ENCODE results near the gene MTFMT. TPM values are rescaled to one million over a fixed set of nuclear protein-coding genes. Genes with fewer than 3 reads are reported as not detected.

Gene MTFMT
- total and polyA plus RNA-seq, 2 of the 13 experiments (the other 11 are each of a cell fraction or from before 2014, with no cell fraction given): 9.9 to 23.2 TPM

GRCh38 chr15:65067317-65067644 is 37.8 kb upstream of the MTFMT start:
- POLR2A ChIA-PET: no interaction called here
- no peak for TF ChIP-seq MXI1 (IDR thresholded peaks at IDR 0.05; ENCODE audit: borderline replicate concordance, low read depth, low read length)
- TF ChIP-seq RNF219 (CRISPR knock-in tag; IDR thresholded peaks at IDR 0.05): no peak
- TF ChIP-seq ZNF17 (CRISPR knock-in tag; IDR thresholded peaks at IDR 0.05): no peak
- no peak for TF ChIP-seq MAX (IDR thresholded peaks at IDR 0.05)
- DNase-seq (ENCODE audit: low spot score) (no peak), FAIRE-seq (no peak), ATAC-seq (no peak)
- intact Hi-C loops (cut with micrococcal nuclease; ENCODE audit: unreplicated experiment) (no loop called here), in situ Hi-C loops (cut with HindIII; ENCODE audit: extremely low pct_ligation_motif_present, low pct_unique_long_range_greater_than_20kb) (no loop called here)
- BruUV-seq (replicated peaks): no TSS peak
- Histone ChIP-seq H3K9ac (ENCODE audit: insufficient read depth, low read depth, low read length) (no peak overlapping the region), H3K27ac (ENCODE audit: extremely low read length, insufficient read depth, low read length) (no peak overlapping the region), H3K4me2 (ENCODE audit: low read depth, low read length) (no peak overlapping the region), H3K79me2 (ENCODE audit: insufficient read depth, low read length) (no peaks in the 10 kb centered on the region), H3K9me3 (ENCODE audit: low read length) (no peaks in the 10 kb centered on the region), H3K4me3 (replicated peaks in 1 of 3; ENCODE audit: insufficient read depth in 1 of 3, low read depth in 2 of 3, low read length in 3 of 3) (no peak overlapping the region), H3K36me3 (replicated peaks in 1 of 2; ENCODE audit: control insufficient read depth in 1 of 2, insufficient read depth in 2 of 2, low read length in 2 of 2) (no peaks in the 10 kb centered on the region), H4K20me1 (ENCODE audit: insufficient read depth, low read length) (no peaks in the 10 kb centered on the region), H3K27me3 (ENCODE audit: control insufficient read depth in 1 of 2, insufficient read depth in 2 of 2, low read length in 2 of 2) (peaks cover 1 to 23% of the 10 kb centered on the region in 2 experiments; a peak in 4 of 5 replicates), H2AFZ (ENCODE audit: low read length) (no peak overlapping the region), H3K4me1 (ENCODE audit: insufficient read depth, low read length) (peaks cover 39% of the 10 kb centered on the region)
- CTCF ChIA-PET (ENCODE audit: low intra/inter-chr PET ratio, low total read pairs): no interaction called here
- 53% methylated on average over 7 of the region's 8 CpGs for WGBS (ENCODE audit: low lambda C conversion rate)

- CTCF ChIA-PET (ENCODE audit: low intra/inter-chr PET ratio, low total read pairs): no interaction called here
- 39% methylated on average over 9 of the region's 9 CpGs for whole genome bisulfite sequencing (ENCODE audit: low lambda C conversion rate)
- Histone ChIP-seq H3K79me2 (ENCODE audit: insufficient read depth, low read length) (no peaks in the 10 kb centered on the region), H3K27ac (ENCODE audit: extremely low read length, insufficient read depth, low read length) (no peak overlapping the region), H3K4me2 (ENCODE audit: low read depth, low read length) (no peak overlapping the region), H3K27me3 (ENCODE audit: control insufficient read depth in 1 of 2, insufficient read depth in 2 of 2, low read length in 2 of 2) (peaks cover 1 to 23% of the 10 kb centered on the region in 2 experiments; a peak in 4 of 5 replicates), H3K9ac (ENCODE audit: insufficient read depth, low read depth, low read length) (no peak overlapping the region), H3K36me3 (replicated peaks in 1 of 2; ENCODE audit: control insufficient read depth in 1 of 2, insufficient read depth in 2 of 2, low read length in 2 of 2) (no peaks in the 10 kb centered on the region), H4K20me1 (ENCODE audit: insufficient read depth, low read length) (no peaks in the 10 kb centered on the region), H3K4me1 (ENCODE audit: insufficient read depth, low read length) (peaks cover 44% of the 10 kb centered on the region), H3K9me3 (ENCODE audit: low read length) (no peaks in the 10 kb centered on the region), H3K4me3 (replicated peaks in 1 of 3; ENCODE audit: insufficient read depth in 1 of 3, low read depth in 2 of 3, low read length in 3 of 3) (no peak overlapping the region), H2AFZ (ENCODE audit: low read length) (no peak overlapping the region)
- BruUV-seq (replicated peaks): no TSS peak
- DNase-seq (ENCODE audit: low spot score): no peak
- in situ Hi-C loops (cut with HindIII; ENCODE audit: extremely low pct_ligation_motif_present, low pct_unique_long_range_greater_than_20kb) (no loop called here), intact Hi-C loops (cut with micrococcal nuclease; ENCODE audit: unreplicated experiment) (no loop called here)
- POLR2A ChIA-PET: no interaction called here
- no peak for FAIRE-seq
- no peak for ATAC-seq
- TF ChIP-seq HNRNPUL1 (IDR thresholded peaks at IDR 0.05; ENCODE audit: low read depth, low read length) (no peak), GABPA (IDR thresholded peaks at IDR 0.05; ENCODE audit: low read depth, low read length) (no peak), GABPA (CRISPR knock-in tag; IDR thresholded peaks at IDR 0.05; ENCODE audit: low read depth) (no peak), ELF4 (CRISPR knock-in tag; IDR thresholded peaks at IDR 0.05; ENCODE audit: borderline replicate concordance) (no peak), TFDP2 (CRISPR knock-in tag; IDR thresholded peaks at IDR 0.05) (no peak), SMC3 (IDR thresholded peaks at IDR 0.05; ENCODE audit: low read length) (no peak), ZNF569 (CRISPR knock-in tag; IDR thresholded peaks at IDR 0.05; ENCODE audit: borderline replicate concordance) (no peak), NFYB (CRISPR knock-in tag; IDR thresholded peaks at IDR 0.05) (no peak), ZSCAN9 (CRISPR knock-in tag; IDR thresholded peaks at IDR 0.05; ENCODE audit: borderline replicate concordance) (no peak)
Observed at GRCh38 chr15:65066635-65067316, 37.3 kb upstream of the MTFMT start.
